Tibial artery (tissue), 4 donors: ENCODE measurements around the gene KCNMA1.

Source experiments
- DNase-seq, 2 donors: peaks; one replicate each; pipeline ENCODE4 v3.0.0-alpha.2; 2019
- H3K27ac ChIP-seq, 2 donors: fragments of 200-600 bp; sonication (generic) in 1 of 2; 1 replicate in 1 of 2; 2 replicates in 1 of 2; pipeline ENCODE4 v1.5.1; 2018 to 2019; ENCODE audit warnings: mild to moderate bottlenecking in 1 of 2
- H3K27me3 ChIP-seq, 2 donors: fragments of 200-600 bp; sonication (generic) in 1 of 2; one replicate each; pipeline versions ENCODE4 v1.5.1 to v1.6.0; 2016 to 2019
- H3K36me3 ChIP-seq, 3 donors: fragments of 200-600 bp; sonication (generic) in 2 of 3; one replicate each; pipeline ENCODE4 v1.5.1; 2016 to 2019; ENCODE audit warnings: mild to moderate bottlenecking in 2 of 3
- H3K4me1 ChIP-seq, 4 donors: fragments of 200-600 bp; sonication (generic) in 2 of 4; 1 replicate in 3 of 4; 2 replicates in 1 of 4; pipeline ENCODE4 v1.5.1; 2016 to 2019
- H3K4me3 ChIP-seq, 2 donors: fragments of 200-600 bp; sonication (generic) in 1 of 2; 1 replicate in 1 of 2; 2 replicates in 1 of 2; pipeline ENCODE4 v1.5.1; 2018 to 2019; ENCODE audit warnings: mild to moderate bottlenecking in 2 of 2
- H3K9me3 ChIP-seq, 3 donors: fragments of 200-600 bp; sonication (generic) in 1 of 3; one replicate each; pipeline ENCODE4 v1.5.1; 2016 to 2019
- CTCF ChIP-seq, 2 experiments: fragments of 200-600 bp in 1 of 2; fragments of 450-650 bp in 1 of 2; IDR thresholded peaks; one replicate each; pipeline ENCODE4 v1.5.1; 2017 to 2019; ENCODE audit warnings: antibody characterized with exemption in 2 of 2, mild to moderate bottlenecking in 1 of 2, moderate library complexity in 1 of 2
- intact Hi-C: fragments of 100-400 bp; cut with DNase I; formaldehyde crosslinking; loops from one replicate; pipeline ENCODE4 v1.15.0; 2023; ENCODE audit warnings: low total_unique reads

Gene KCNMA1

GRCh38 chr10:77380723-77381122 is 256.9 kb downstream of the KCNMA1 start:
- H3K4me3 ChIP-seq, result no peak overlapping the region
- no peaks in the 10 kb centered on the region for H3K27me3 ChIP-seq
- no peaks in the 10 kb centered on the region for H3K9me3 ChIP-seq
- intact Hi-C loops, result no loop called here
- TF ChIP-seq CTCF (IDR thresholded peaks at IDR 0.05), result no peak
- no peak for DNase-seq
- H3K36me3 ChIP-seq, result no peaks in the 10 kb centered on the region
- H3K27ac ChIP-seq, result no peak overlapping the region
- H3K4me1 ChIP-seq, result peaks cover 0 to 38% (median 4%) of the 10 kb centered on the region in 4 donors

GRCh38 chr10:77380191-77380590 is 257.4 kb downstream of the KCNMA1 start:
- no peaks in the 10 kb centered on the region for H3K27me3 ChIP-seq
- TF ChIP-seq CTCF (IDR thresholded peaks at IDR 0.05), result no peak
- intact Hi-C loops, result no loop called here
- H3K4me1 ChIP-seq, result peaks cover 0 to 38% (median 7%) of the 10 kb centered on the region in 4 donors
- H3K9me3 ChIP-seq, result no peaks in the 10 kb centered on the region
- no peaks in the 10 kb centered on the region for H3K36me3 ChIP-seq
- H3K27ac ChIP-seq, result no peak overlapping the region
- H3K4me3 ChIP-seq, result no peak overlapping the region
- no peak for DNase-seq

- no peak overlapping the region for H3K27ac ChIP-seq
- DNase-seq, result no peak
- no peak overlapping the region for H3K4me3 ChIP-seq
- peaks cover 0 to 44% (median 15%) of the 10 kb centered on the region in 4 donors for H3K4me1 ChIP-seq
- H3K9me3 ChIP-seq, result no peaks in the 10 kb centered on the region
- intact Hi-C loops, result no loop called here
- TF ChIP-seq CTCF (IDR thresholded peaks at IDR 0.05), result no peak
- no peaks in the 10 kb centered on the region for H3K36me3 ChIP-seq
- no peaks in the 10 kb centered on the region for H3K27me3 ChIP-seq
These were observed 258.9 kb downstream of the KCNMA1 start for GRCh38 chr10:77378366-77379349.

DNA sequence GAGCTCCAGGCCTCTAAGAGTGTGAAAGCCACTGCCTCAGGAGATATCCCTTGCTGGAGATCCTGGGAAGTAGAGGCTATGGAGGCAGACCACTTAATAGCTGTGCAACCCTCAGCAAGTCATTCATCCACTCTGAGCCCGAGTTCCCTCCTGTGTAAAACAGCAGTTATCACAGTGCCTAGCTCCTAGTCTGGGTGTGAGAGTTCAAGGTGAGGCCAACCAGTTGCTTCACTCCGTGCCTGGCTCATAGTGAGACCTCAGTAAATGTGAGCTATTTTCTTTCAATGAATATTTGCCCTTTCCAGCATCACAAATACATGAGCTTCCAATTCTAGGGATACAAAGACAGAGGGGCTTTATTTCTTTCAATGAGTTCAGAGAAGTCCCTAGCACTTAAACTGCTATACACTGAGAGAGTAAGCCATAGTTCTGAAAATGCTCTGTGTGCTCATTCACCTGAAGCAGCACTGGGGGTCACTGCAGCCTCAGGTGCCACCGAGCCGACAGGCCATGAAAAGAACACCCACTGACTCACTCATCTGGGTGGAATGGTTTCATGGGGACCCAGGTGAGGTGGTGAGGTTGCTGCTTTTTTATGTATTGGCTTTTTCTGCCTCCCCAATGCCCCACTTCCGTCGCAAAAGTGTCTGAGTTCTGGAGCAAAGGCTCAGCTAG is 259.8 kb downstream of the KCNMA1 start:
- Histone ChIP-seq H3K27ac (no peak overlapping the region), H3K4me1 (peaks cover 0 to 37% (median 15%) of the 10 kb centered on the region in 4 donors), H3K4me3 (no peak overlapping the region), H3K36me3 (no peaks in the 10 kb centered on the region), H3K9me3 (no peaks in the 10 kb centered on the region), H3K27me3 (no peaks in the 10 kb centered on the region)
- no peak for TF ChIP-seq CTCF (IDR thresholded peaks at IDR 0.05)
- intact Hi-C loops, result no loop called here
- DNase-seq, result no peak

DNA sequence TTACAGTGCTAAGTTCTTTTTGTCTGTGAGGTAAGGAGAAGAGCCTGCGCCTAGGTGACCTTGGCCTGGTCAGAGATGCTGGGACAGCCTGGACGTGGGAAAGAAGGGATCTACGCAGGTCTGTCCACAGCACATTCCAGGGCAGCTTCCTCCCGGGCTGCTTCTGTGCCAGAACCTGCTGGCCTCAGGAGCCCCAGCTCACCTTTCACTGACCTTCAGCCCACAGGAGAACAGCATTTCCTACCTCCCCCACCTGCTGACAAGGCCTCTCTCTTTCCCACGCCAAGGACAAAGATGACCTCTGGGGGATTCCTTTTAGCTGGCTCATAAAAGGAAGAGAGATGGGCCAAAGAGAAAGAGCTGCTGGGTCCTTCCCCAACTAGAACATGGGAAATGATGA is 260.6 kb downstream of the KCNMA1 start:
- Histone ChIP-seq H3K36me3 (no peaks in the 10 kb centered on the region), H3K27me3 (no peaks in the 10 kb centered on the region), H3K27ac (no peak overlapping the region), H3K4me1 (peaks cover 0 to 37% (median 16%) of the 10 kb centered on the region in 4 donors), H3K9me3 (no peaks in the 10 kb centered on the region), H3K4me3 (no peak overlapping the region)
- no peak for TF ChIP-seq CTCF (IDR thresholded peaks at IDR 0.05)
- DNase-seq, result no peak
- intact Hi-C loops, result no loop called here
